HG02943 (cell line): Measurements from ENCODE around the gene SENP3.
A peak's percentile ranks its signal among the peaks of the same experiment; 100 is the strongest.
"Not testable (repeated sequence)": the region's sequence is repeated elsewhere in the genome, so short reads cannot be mapped to it uniquely, and the experiment has no call there.

Source experiments
- ATAC-seq: cut with Tn5 transposase; IDR thresholded peaks from one replicate; pipeline ENCODE4 v1.9.1; 2021; ENCODE audit warnings: mild to moderate bottlenecking, low read depth, moderate library complexity; ENCODE audit not compliant: unreplicated experiment

The SENP3 gene

DNA sequence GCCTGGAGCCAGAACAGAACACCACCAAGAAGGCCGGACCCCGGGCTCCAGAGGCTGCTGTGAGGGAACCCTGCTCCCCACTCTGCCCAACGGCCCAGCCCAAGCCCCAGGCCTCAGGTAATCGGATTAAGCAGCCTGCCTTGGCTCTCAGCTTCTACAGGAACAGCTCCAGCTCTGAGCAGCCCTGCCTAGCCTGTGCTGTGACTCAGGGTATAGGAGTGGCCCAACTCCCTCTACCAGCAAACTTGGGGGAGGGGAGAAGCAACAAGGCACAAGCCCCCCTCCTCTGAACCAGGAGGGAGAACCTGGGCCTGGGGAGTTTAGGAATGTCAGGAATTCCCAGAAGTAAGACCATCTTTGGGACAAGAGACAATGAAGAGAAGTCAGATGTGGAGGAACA, 29.0 kb downstream of the SENP3 start:
- no peak for ATAC-seq

DNA sequence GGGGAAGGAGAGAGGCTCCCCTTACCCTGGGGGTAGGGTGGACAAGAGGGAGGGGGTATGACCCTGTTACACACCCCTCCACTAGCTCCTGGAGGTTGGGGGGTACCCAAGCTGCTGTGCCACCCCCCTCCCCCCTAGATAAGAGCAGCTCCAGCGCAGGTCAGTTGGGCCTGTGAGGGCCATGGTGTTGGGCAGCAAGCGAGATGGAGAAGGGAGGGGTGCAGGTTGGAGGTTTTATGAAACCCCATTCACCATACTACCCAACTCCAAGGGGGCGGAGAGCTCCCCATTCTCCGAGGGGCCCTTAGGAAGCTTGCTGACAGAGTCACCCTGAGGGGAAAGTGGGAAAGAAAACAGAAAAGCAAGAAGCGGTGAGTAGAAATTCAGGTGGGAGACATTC, 29.9 kb downstream of the SENP3 start:
- no peak for ATAC-seq

DNA sequence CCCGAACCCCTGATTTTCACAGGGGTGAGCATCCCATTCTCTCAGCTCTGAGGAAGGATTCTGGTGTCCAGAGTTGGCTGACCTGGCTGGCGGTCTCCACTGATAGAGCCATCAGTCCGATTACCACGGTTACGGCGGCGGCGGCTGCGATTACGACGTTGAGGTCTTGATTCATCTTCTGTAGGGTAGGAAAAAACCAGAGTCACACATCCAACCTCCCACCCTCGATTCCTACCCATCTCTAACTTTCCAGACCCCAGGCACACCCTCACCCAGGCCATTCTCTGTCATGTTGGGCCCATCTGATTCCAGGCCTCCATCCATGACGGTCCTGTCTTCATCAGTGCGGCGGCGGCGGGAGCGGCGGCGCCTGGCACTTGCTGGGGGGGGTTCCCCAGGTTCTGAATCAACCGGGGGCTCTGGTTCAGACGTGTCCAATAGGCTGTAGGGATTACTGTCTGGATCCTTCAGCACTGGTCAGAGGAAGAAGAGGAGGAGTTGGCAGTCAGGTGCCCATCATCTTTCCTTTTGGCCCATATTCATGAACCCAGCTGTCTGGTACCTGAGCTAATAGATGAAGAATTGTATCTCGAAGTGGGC, 30.8 kb downstream of the SENP3 start:
- no peak for ATAC-seq

- no peak for ATAC-seq
Measured at GRCh38 chr17:7593296-7593695, 31.6 kb downstream of the SENP3 start.

- not testable (repeated sequence) for ATAC-seq
Measured at GRCh38 chr17:7597561-7597960, 35.8 kb downstream of the SENP3 start.

GRCh38 chr17:7606280-7606679, 44.6 kb downstream of the SENP3 start:
- ATAC-seq, result no peak

DNA sequence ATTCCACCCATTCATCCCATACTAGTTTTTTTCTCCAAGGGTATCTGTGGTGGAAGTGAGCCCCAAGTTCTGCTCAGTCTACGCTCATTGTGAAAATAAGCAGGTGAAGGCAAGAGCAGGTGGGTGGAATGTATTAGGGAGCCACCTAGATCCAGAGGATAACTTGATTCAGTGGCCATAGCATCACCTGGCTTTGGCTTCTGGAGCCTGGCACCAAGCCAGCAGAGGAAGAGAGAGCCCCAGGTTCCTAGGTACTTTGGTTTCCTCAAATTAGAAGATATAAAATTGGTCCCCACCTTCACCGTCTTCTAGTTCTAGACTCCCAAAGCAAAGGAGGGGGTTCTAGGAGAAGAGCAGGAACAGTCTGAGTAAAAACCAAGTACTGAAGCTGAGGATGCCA, 48.9 kb downstream of the SENP3 start:
- ATAC-seq, result no peak

- ATAC-seq, result no peak
Measured at GRCh38 chr17:7611635-7612293, 50.0 kb downstream of the SENP3 start.

- no peak for ATAC-seq
Measured at GRCh38 chr17:7612294-7612640, 50.5 kb downstream of the SENP3 start.

- peak; percentile 13 for ATAC-seq
Measured at GRCh38 chr17:7613769-7614424, 52.2 kb downstream of the SENP3 start.

- peak; percentile 77 for ATAC-seq
Measured at GRCh38 chr17:7614425-7615264, 52.9 kb downstream of the SENP3 start, which contains the start of gene FXR2. TSS of gene FXR2 (minus strand) at chr17:7614897. CDS start at chr17:7614532, 365 bp downstream.

DNA sequence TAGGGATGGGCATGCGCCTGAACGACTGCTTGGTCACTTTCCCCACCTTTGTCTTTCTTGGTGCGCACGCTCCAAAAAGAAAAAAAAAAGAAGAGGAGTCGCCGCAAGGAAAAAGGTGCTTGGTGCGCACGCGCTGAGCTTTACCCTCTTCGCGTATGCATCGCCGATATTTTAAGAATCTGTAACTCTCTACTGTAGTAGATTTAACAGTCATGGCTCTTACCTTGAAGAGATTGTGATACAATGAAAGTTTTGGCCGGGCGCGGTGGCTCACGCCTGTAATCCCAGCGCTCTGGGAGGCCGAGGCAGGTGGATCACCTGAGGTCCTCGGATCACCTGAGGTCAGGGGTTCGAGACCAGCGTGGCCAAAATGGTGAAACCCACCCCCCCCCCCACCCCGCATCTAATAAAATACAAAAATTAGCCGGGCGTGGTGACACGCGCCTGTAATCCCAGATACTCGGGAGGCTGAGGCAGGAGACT, 53.6 kb downstream of the SENP3 start:
- ATAC-seq, result no peak

DNA sequence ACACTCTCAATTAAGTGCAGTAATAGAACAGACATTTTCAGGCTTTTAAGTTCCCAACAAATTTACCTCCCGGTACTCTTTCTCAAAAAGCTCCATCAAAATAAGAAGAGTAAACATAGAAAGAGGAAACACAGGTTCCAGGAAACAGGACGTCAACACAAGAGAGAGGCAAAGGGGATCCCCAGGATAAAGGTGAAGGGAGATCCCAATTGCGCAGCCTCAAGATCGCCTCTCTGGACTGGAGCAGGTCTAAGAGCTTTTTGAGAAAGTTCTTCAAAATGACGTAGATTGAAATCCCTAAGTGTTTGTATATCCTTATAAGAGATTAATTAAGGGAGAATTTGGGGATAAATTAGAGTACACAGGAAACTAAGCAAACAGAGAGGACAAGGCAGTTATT, 56.9 kb downstream of the SENP3 start:
- no peak for ATAC-seq

DNA sequence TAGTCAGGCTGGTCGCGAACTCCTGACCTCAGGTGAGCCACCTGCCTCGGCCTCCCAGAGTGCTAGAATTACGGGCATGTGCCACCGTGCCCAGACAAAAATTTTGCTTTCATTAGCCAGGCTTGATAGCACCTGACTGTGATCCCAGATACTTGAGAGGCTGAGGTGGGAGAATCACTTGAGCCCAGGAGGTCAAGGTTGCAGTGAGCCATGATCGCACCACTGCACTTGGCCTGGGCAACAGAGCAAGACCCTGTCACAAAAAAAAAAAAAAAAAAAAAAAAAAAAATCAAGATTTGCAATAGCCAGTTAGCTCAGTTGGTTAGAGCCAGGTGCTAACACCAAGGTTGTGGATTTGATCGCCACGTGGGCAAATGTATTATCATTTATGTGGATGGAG, 59.1 kb downstream of the SENP3 start:
- no peak for ATAC-seq
